NCI-H1048 (cell line): Measurements from ENCODE around the gene BASP1.
A peak's percentile ranks its signal among the peaks of the same experiment; 100 is the strongest.
"Not testable (repeated sequence)": the region's sequence is repeated elsewhere in the genome, so short reads cannot be mapped to it uniquely, and the experiment has no call there.

ENCODE experiments used
- DNase-seq: peaks from one replicate; lab custom pipeline; 2025; lab: John Stamatoyannopoulos, UW

The BASP1 gene

DNA sequence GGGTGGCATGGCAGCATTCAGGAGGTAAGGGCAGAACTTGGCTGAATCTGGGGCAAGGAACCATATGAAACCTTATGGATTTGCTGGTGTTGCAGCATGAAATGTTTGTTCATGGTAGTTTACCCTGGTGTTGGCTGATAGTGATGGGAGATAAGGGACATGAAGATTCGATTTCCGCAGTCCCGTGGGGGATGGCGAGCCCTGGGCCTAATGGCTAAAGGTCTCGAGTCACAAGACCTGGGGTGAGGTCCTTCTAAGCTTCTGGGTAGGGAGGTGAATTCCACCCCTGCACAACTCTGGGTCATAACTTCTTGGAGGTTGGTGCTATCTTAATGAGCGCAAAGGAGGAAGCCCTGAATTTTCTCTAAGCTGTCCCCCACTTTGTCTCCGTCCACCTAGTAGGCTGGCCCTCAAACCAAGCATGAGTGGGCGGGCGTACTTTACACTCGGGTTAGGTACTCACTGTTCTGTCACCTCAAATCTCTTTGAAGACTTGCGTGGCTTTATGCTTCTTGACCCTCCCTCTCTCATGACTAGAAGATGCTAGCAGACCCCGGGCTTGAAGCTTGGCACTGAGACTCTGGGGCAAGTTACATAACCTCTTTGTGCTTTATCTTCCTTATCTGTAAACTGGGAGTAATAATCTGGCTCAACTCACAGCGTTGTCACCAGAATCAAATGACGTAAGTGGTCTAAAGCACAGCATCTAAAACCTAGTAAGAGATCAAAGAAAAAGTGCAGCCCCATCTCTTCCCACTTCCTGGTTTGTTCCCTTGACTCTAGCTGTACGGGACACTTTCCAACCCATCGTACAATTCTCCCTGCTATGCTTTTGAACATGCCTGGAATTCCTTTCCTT, 72.5 kb downstream of the BASP1 start:
- DNase-seq = no peak

DNA sequence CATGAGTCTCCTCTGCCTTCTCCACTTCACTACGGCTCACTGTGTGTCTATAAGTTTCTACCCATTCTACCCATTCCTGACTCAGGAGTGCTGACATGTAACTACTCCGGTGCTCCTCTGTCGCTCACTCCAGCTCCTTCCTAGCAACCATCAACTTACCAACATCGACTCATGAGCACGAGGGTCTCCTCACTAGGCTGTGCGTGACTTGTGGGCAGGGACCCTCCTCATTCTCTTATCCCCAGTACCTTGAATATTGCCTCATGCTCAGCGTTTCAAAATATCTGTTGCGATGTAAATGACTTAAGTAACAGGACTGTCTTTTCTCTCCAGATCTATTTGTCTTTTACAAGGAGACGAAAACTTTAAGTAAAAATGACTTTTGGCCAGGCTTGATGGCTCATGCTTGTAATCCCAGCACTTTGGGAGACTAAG, 73.1 kb downstream of the BASP1 start:
- no peak for DNase-seq

DNA sequence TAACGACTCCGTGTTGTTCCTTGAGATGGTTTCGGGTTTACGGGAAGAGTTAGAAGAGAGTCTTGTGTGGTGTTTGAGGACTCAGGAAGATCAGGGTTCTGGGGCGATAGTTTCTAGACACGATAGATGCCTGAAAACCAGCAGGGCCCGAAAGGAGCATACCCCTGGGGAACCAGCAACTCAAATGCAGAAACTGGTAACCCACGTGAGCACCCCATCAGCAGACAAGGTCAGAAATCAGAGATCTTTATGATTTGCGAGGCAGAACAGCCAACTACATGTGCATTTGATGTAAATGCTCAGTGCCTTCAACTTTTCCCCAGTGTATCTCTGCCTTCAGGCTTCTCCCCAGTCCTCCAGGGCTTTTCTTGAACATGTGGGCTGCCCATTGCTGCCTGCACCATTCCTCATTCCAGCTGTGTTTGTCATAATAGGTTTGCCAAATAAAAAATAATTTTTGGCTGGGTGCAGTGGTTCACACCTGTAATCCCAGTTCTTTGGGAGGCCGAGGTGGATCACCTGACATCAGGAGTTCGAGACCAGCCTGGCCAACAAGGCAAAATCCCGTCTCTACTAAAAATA, 75.1 kb downstream of the BASP1 start:
- DNase-seq = no peak

DNA sequence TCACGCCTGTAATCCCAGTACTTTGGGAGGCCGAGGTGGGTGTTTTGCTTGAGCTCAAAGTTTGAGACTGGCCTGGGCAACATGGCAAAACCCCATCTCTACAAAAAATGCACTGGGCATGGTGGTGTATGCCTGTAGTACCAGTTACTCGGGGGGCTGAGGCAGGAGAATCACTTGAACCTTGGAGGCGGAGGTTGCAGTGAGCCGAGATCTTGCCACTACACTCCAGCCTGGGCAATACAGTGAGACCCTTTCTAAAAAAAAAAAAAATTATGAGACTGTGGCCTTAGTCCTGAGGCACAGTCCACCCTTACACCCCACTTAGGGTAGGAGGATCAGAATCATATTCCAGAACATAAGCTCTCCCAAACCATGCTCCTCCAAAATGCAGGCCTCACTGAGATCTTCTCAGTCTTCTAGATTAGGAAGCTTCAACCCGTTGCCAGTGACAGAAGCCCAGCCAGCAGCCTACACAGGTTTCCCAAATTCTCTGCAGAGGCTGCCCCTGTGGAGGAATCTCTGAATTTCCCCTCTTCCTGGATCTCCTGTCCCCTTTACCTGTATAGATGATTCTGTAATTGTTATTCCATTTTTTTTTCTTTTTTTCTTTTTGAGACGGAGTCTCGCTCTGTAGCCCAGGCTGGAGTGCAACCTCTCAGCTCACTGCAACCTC, 77.3 kb downstream of the BASP1 start:
- DNase-seq = no peak

DNA sequence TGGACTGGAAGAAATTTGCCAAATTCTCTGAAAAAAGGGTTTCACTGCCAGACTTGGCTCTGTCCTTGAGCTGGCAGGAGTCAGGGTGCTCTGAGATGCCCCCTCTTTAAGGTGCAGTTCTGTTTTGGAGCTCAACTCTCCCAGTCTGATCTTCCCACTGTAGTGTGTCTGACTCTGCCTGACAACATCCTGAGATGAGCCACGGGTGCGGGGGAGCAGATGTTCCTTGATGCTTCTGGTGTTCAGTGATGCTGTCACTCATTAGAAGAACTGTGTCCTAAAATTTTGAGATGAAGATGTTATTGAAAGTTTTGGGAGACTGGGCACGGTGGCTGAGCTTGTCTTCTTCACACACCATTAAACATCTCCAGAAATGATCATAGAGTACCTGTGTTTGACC, 78.2 kb downstream of the BASP1 start:
- no peak for DNase-seq

DNA sequence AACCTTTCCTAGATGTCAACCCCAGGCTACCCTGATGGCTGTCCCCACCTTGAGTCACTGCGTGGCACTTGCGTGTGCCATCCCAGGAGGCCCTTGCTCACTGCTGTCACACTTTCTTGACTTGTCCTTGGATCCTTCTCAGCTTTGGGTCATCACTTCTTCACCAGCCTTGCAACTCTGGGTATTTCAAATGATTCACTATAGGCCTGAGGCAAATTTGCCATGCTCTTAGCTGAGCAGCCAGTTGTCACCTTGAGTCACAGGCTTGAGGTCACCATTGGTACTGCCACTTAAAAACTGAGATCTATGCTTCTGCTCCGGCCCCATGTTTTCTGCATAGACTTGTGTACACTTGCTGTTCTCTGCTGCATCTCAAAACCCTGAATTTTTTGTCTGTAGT, 84.7 kb downstream of the BASP1 start:
- DNase-seq = no peak

DNA sequence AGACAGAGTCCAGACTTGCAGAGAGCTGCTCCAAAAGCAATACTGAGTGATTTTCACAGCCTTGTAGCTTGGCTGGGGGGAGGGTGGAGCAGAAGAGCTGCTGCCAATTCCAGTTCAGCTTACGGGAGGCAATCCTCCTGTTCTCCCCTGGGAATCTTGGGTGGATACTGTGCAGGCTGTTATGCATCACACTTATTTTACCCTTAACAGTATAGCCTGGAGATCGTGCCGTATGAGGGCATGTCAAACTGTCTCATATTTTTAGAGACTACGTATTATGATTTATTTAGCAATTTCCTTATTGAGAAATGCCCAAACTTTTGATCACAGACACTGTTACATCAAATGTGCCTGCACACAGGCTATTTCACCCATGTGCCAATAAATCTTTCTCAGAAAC, 85.2 kb downstream of the BASP1 start:
- no peak for DNase-seq

DNA sequence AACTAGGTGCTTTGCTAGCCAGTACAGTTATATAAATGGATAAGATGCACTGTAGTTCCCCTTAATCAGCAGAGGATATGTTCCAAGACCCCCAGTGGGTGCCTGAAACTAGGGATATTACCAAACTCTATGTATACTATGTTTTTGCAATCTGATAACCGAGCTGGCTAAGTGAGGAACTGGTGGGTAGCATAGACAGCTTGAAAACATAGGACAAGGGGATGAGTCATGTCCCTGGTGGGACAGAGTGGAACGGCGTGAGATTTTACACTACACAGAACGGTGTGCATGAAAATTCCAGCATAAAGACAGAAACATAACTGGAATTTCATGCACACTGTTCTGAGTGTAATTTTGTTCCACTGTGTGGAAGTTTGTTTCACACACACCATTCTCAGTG, 86.9 kb downstream of the BASP1 start:
- no peak for DNase-seq

DNA sequence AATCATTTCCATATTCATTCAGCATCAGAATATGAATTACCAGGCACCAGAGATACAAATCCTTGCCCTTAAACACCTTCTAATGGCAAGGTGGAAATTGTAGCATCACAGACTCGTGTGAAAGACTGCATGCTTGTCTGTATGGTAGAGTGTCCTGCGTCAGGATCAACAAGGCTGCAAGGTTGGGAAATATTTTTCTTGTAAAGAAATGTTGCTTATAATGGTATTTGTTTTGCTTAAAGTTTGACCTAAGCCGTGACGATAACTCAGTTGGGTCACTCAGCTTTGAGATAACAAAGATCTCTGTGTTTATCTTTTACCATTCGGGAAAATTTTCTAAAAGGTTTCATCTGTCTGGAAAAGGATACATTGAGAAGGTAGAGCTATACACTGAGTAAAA, 87.6 kb downstream of the BASP1 start:
- DNase-seq = no peak

DNA sequence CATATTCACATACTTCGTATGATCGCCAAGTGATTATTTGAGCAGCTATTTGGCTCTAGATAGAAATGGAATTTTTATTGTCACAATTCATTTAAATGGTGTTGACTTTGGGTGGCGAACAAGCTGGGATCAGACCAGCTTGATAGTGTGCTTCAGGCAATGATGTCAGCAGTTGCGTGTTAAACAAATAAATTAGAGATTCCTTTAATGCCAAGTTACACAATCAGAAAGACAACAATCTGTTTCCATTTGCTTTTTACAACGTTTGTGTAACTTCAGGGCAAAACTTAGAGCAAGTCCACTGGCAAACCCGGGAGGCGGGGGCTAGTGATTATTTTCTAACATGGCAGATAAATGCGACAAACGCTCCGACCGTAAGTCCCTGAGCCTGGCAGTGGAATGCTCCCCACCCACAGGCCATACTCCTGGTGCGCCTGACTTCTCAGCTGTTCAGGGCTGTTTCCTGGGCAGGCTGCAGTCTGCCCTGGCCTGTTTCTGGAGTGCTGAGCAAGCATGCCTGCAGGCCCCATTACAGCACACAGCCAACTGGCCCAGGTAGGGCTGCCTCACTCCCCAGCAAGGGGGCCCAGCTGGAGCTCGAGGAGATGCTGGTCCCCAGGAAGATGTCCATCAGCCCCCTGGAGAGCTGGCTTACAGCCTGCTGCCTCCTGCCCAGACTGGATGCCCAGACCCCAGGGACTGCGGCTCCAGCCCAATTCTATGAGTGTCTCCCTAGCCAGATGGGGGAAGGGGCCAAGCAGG, 88.7 kb downstream of the BASP1 start:
- DNase-seq = no peak

DNA sequence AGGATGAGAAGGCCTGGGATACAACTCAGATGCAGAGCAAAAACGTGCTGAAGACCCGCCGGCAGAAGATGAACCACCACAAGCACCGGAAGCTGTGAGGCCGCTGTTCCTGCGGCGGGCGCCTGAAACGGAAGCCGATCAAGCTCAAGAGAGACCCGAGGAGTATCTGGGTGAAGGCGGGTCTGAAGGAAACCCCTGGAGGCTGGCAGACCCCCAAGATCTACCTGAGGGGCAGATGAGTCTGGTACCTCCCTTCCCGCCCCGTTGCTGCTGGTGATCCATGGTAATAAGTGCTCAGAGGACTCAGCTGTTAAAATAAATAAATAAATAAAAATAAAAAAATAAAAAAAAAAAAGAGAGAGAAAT, 89.3 kb downstream of the BASP1 start:
- no peak for DNase-seq

DNA sequence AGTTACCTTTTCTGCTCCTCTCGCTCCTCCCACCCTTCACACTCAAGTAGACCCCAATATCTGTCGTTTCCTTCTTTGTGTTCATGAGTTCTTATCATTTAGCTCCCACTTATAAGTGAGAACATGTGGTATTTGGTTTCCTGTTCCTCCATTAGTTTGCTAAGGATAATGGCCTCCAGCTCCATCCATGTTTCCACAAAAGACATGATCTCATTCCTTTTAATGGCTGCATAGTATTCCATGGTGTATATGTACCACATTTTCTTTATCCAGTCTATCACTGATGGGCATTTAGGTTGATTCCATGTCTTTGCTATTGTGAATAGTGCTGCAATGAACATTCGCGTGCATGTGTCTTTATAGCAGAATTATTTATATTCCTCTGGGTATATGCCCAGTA, 90.0 kb downstream of the BASP1 start:
- not testable (repeated sequence) for DNase-seq

DNA sequence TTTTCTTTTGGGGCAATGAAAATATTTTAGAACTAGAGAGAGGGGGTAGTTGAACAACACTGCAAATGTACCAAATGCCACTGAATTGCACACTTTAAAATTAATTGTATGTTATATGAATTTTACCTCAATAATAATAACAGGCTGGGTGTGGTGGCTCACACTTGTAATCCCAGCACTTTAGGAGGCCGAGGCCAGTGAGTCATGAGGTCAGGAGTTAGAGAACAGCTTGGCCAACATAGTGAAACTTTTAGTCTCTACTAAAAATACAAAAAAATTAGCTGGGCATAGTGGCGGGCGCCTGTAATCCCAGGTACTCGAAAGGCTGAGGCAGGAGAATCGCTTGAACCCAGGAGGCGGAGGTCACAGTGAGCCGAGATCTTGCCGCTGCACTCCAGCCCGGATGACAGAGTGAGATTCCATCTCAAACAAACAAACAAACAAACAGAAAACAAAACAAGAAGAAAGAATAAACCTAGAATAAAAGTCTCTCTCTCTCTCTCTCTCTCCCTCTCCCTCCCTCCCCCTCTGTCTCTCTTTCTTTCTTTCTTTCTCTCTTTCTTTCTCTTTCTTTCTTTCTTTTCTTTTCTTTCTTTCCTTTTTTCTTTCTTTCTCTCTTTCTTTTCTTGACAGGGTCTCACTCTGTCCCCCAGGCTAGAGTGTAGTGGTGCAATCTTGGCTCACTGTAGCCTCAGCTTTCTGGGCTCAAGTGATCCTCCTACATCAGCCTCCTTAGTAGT, 91.1 kb downstream of the BASP1 start:
- DNase-seq = no peak

DNA sequence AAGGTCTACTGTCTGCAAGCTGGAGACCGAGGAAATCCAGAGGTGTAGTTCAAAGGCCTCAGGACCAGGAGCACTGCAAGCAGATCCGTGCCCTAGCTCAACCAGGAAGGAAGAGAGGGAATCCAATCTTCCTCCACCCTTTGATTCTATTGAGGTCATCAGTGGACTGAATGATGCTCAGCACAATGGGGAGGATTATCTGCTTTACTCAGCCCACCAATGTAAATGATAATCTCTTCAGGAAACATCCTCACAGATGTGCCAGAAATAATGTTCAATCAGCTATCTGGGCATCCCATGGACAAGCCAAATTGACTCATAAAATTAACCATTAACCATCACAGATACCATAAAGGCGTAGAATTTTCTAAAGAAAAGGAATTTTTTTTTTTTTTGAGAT, 92.0 kb downstream of the BASP1 start:
- DNase-seq = no peak

DNA sequence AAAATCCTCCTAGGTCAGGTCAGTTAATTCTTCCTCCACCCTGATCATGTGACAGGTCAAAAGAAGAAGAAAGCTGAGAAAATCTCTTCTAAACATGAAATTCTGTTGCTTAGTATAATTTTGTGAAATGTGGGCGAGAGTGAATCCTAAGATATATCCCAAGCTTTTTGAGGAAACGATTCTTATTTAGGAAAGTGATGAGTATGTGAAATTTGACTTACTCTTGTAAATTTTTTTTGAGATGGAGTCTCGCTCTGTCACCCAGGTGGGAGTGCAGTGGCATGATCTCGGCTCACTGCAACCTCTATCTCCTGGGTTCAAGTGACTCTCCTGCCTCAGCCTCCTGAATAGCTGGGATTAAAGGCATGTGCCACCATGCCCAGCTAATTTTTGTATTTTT, 93.1 kb downstream of the BASP1 start:
- DNase-seq = not testable (repeated sequence)

DNA sequence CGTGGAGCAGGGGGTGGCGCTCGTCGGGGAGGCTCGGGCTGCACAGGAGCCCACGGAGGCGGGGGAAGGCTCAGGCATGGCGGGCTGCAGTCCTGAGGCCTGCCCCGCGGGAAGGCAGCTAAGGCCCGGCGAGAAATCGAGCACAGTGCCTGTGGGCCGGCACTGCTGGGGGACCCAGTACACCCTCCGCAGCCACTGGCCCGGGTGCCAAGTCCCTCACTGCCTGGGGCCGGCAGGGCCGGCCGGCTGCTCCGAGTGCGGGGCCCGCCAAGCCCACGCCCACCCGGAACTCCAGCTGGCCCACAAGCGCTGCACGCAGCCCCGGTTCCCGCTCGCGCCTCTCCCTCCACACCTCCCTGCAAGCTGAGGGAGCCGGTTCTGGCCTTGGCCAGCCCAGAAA, 94.4 kb downstream of the BASP1 start:
- DNase-seq = not testable (repeated sequence)

DNA sequence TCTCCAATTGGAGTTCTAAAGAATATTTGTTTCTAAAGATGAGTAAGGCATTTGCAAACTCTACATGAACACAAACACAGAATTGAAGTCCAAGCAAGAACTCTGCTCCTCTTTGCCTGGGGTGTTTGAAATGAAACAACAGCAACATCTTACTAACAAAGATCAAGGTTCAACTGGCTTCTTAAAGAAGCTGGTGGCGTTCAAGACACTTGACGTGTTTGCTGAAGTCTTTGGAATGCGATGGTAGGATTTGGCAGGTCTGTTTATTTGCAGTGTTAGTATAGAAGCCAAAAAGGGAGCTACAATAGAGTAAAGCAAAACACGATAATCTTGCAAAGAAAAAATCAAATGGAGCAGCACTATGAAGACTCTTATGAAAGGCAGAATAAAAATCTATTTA, 94.9 kb downstream of the BASP1 start:
- no peak for DNase-seq

DNA sequence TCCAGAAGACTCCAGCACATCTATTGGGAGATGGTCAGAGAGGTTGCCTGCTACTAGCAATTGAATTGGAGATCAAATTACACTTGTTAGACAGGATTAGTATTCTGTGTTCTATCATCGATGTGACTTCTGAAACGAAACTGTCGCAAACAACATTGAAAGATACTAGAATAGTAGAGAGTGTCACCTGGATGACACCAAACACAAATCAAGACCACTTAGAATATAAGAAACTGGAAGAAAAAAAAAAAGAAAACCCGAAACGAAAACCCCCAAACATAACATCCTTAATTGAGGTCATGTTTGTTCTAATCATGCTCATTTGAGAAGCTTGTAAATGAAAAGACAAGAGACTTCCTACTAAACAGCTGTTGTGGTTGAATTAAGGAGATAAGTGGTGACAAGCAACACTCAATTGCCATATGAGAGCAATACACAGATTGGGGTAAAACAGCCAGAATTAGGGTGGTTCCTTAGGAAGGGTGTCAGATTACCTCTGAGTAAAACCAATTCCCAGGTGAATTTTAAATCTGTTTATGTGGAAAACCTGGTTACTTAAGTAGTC, 97.6 kb downstream of the BASP1 start:
- no peak for DNase-seq

DNA sequence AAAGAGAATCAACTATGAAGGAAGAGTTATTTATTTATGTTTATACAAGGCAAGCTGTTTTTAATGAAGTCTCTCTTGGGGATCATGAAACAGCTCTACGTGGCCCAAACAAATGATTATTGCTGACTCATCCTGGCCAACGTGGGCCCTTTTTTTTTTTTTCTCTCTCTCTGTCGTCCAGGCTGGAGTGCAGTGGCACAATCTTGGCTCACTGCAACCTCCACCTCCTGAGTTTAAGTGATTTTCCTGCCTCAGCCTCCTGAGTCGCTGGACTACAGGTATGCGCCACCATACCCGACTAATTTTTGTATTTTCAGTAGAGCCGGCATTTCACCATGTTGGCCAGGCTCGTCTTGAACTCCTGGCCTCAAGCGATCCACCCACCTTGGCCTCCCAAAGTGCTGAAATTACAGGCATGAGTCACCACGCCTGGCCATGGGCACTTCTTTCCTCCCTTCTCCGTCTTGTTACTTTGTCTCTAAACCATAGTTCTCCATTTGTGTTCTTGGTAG, 98.3 kb downstream of the BASP1 start:
- no peak for DNase-seq

DNA sequence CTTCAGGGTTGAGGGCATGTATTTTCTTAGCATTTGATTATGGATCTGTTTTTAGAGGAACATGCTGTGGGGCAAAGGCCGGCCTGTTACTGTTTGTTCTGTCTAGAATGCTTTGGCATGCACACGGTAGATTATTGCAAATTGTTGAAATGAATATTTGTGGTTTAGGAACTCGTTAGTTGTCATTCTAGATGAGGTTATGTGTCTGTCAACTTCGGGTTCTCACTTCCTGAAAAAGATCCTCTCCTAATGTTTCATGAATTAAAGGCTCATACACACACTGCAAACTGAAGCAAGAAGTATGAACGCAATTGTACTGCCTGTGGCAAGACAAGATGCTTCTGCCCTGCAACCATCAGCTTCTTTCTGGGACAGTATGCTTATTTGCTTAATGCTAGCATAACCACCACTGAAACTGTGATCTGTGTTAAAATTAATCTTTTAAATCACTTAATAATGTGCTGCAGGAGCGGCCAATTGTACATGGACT, 99.6 kb downstream of the BASP1 start:
- DNase-seq = peak; percentile 13

DNA sequence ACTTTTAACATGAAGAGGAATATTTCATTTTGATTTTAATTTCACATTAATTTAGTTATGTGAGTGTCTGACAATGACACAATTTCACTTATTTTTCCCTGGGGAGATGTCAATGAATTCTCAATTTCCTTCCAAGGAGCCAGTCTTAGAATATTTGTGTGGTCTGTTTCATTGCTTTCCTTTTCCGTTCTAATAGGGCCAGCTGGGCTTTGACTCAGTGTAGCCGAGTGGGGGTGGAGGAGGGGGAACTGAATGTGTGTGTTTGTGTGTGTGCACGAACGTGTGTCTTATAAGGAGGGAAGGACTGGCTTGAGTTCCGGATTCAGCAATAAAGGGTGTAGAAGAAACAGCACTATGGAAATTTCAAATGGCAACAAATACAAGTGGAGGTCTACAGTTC, 100.0 kb downstream of the BASP1 start:
- DNase-seq = no peak
